Liver (tissue), 3 donors: ENCODE measurements around the gene SDHAF4.

Experiments used
- CTCF ChIP-seq: fragments of 150-350 bp; IDR thresholded peaks from 2 replicates; pipeline ENCODE4 v1.5.1; 2017; ENCODE audit warnings: improper control_type of control experiment, low read depth, low read length; ENCODE audit not compliant: missing input control
- GABPA ChIP-seq, 2 donors: IDR thresholded peaks in 1 of 2; conservative IDR thresholded peaks in 1 of 2; 2 replicates each; pipeline ENCODE4 v1.6.1; 2016; ENCODE audit warnings: antibody characterized with exemption in 2 of 2, mild to moderate bottlenecking in 1 of 2, moderate library complexity in 1 of 2
- REST ChIP-seq: IDR thresholded peaks from 2 replicates; pipeline ENCODE4 v1.6.1; 2016; ENCODE audit warnings: antibody characterized with exemption, mild to moderate bottlenecking
- TAF1 ChIP-seq: conservative IDR thresholded peaks from 2 replicates; pipeline ENCODE4 v1.6.1; 2016; ENCODE audit warnings: antibody characterized with exemption, mild to moderate bottlenecking
- donor health status: healthy.
- donor health status: healthy.

GRCh38 chr6:70518723-70519122, 48.0 kb upstream of the SDHAF4 start:
- TF ChIP-seq GABPA (IDR thresholded peaks at IDR 0.05 in 1 of 2, conservative IDR thresholded peaks at IDR 0.05 in 1 of 2) = no peak
- no peak for TF ChIP-seq CTCF
- TF ChIP-seq REST = no peak
- TF ChIP-seq TAF1 = no peak
